Cardiac muscle cell (in vitro differentiated cells and primary cell): Measurements from ENCODE around the gene SPATA9. TPM values are rescaled to one million over a fixed set of nuclear protein-coding genes. Genes with fewer than 3 reads are reported as not detected.

Experiments used
- DNase-seq, 2 donors: peaks; one replicate each; pipeline versions ENCODE4 v3.0.0 to v3.0.0-alpha.2; 2010 to 2017; ENCODE audit warnings: low read depth in 1 of 2, low spot score in 1 of 2
- H3K27ac ChIP-seq: fragments of 200-600 bp; sonication (generic); 2 replicates; pipeline ENCODE4 v1.5.1; 2016
- H3K27me3 ChIP-seq: fragments of 200-600 bp; sonication (generic); 2 replicates; pipeline ENCODE4 v1.6.0; 2016; ENCODE audit warnings: control low read depth
- H3K36me3 ChIP-seq: fragments of 200-600 bp; sonication (generic); 2 replicates; pipeline ENCODE4 v1.5.1; 2016; ENCODE audit warnings: control low read depth
- H3K4me1 ChIP-seq: fragments of 200-600 bp; sonication (generic); 2 replicates; pipeline ENCODE4 v1.8.1; 2017; ENCODE audit warnings: low read depth, mild to moderate bottlenecking, mixed run types
- H3K4me3 ChIP-seq: fragments of 200-600 bp; sonication (generic); 2 replicates; pipeline ENCODE4 v1.5.1; 2016; ENCODE audit warnings: mild to moderate bottlenecking
- H3K9me3 ChIP-seq: fragments of 200-600 bp; sonication (generic); 2 replicates; pipeline ENCODE4 v1.5.1; 2017; ENCODE audit warnings: low read depth, mild to moderate bottlenecking, control low read depth
- CTCF ChIP-seq: IDR thresholded peaks from 2 replicates; pipeline ENCODE4 v1.5.1; 2012; ENCODE audit warnings: low read depth, mild to moderate bottlenecking, low read length
- polyA plus RNA-seq: library from polyadenylated mRNA; unstranded; fragments of >200 nt; fragmentation: Nextera tagmentation; extraction: Ambion mirVana; gene quantifications from 2 replicates; pipeline ENCODE4 v1.2.1, GENCODE V29; 2016
- total RNA-seq: library from RNA; depleted of rRNA; stranded (reverse); fragments of >200 nt; gene quantifications from 2 replicates; pipeline ENCODE4 v1.2.3, GENCODE V29; 2016

SPATA9 gene
- total and polyA plus RNA-seq, 2 experiments from 2014 or later, result 0.45 to 1.3 TPM

GRCh38 chr5:95720094-95720786, 37.4 kb upstream of the SPATA9 start:
- Histone ChIP-seq H3K9me3 (no peaks in the 10 kb centered on the region), H3K4me1 (peaks cover 51% of the 10 kb centered on the region), H3K27me3 (no peaks in the 10 kb centered on the region), H3K4me3 (no peak overlapping the region), H3K36me3 (no peaks in the 10 kb centered on the region), H3K27ac (peak overlapping the region; percentile 83)
- no peak for DNase-seq
- no peak for TF ChIP-seq CTCF

DNA sequence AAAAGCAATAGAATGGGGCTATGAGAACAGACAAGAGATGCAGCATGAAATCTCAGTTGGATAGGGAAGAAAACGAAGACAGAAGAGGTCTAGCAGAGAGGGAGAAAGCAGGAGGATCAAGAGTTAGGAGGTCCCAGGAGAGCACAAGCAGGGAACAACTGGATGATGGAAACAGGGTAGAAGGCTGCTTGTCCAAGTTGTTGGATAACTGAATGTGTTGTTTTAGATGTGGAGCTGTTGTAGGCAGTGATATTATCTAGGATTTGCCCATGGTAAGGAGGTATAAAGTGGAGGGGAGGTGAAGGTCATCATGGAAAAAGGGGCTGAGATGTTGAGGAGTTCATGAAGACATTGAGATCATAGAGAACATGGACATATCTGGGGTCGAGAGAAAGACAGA, 35.9 kb upstream of the SPATA9 start:
- Histone ChIP-seq H3K9me3 (no peaks in the 10 kb centered on the region), H3K27ac (peak overlapping the region; percentile 37)

DNA sequence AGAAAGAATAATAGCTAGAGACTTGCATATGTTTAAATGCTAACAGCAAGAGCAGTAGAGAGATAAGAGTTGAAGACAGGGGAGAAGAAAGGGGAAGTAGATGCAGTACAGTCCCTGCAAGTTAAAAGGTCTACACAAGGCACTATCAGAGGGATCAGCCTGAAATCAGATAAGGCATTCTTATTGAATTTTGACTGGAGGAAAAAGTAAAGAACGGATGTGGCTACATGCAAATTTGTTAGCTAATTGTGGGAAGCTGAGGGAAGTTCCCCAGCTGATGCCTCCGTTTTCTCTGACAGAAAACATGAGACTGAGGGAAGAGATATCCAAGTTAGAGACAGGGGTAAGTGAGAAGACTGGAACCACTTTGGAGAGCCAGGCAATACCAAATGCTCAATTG, 35.4 kb upstream of the SPATA9 start:
- Histone ChIP-seq H3K4me3 (no peak overlapping the region), H3K36me3 (no peaks in the 10 kb centered on the region)

More for the DNA sequence above, 35.9 kb upstream of the SPATA9 start:
- no peak for DNase-seq
- Histone ChIP-seq H3K27me3 (no peaks in the 10 kb centered on the region), H3K4me3 (no peak overlapping the region), H3K4me1 (peaks cover 56% of the 10 kb centered on the region), H3K36me3 (no peaks in the 10 kb centered on the region)
- TF ChIP-seq CTCF, result no peak

GRCh38 chr5:95717439-95717838, 34.6 kb upstream of the SPATA9 start:
- Histone ChIP-seq H3K27me3 (no peaks in the 10 kb centered on the region), H3K4me3 (no peak overlapping the region), H3K27ac (peak overlapping the region; percentile 59), H3K4me1 (peaks cover 55% of the 10 kb centered on the region), H3K36me3 (no peaks in the 10 kb centered on the region), H3K9me3 (no peaks in the 10 kb centered on the region)
- TF ChIP-seq CTCF, result no peak
- no peak for DNase-seq

More for the DNA sequence above, 35.4 kb upstream of the SPATA9 start:
- DNase-seq, result no peak
- H3K27me3 ChIP-seq, result no peaks in the 10 kb centered on the region
- peaks cover 51% of the 10 kb centered on the region for H3K4me1 ChIP-seq
- no peak for TF ChIP-seq CTCF
- peak overlapping the region; percentile 37 for H3K27ac ChIP-seq
- H3K9me3 ChIP-seq, result no peaks in the 10 kb centered on the region

GRCh38 chr5:95715799-95716461, 33.1 kb upstream of the SPATA9 start:
- no peak overlapping the region for H3K4me3 ChIP-seq
- H3K36me3 ChIP-seq, result no peaks in the 10 kb centered on the region
- no peak overlapping the region for H3K27ac ChIP-seq
- DNase-seq, result peak in 1 of 2 donors; percentile 83
- H3K27me3 ChIP-seq, result no peaks in the 10 kb centered on the region
- no peaks in the 10 kb centered on the region for H3K9me3 ChIP-seq
- no peak for TF ChIP-seq CTCF
- peaks cover 59% of the 10 kb centered on the region for H3K4me1 ChIP-seq
